ENCODE results near the gene LRMDA.
"Not testable (repeated sequence)": the region's sequence is repeated elsewhere in the genome, so short reads cannot be mapped to it uniquely, and the experiment has no call there.

LRMDA gene

GRCh38 chr10:75505840-75506506 lies 74.5 kb downstream of the LRMDA start:
- no peak for DNase-seq (ENCODE audit: low read depth, low spot score)

GRCh38 chr10:75506930-75507329 lies 75.5 kb downstream of the LRMDA start:
- no peak for DNase-seq (ENCODE audit: low read depth, low spot score)

GRCh38 chr10:75507469-75507868 lies 76.0 kb downstream of the LRMDA start:
- no peak for DNase-seq (ENCODE audit: low read depth, low spot score)

- DNase-seq (ENCODE audit: low read depth, low spot score), result no peak
Observed at GRCh38 chr10:75508239-75508813, 76.9 kb downstream of the LRMDA start.

GRCh38 chr10:75508814-75509306 lies 77.4 kb downstream of the LRMDA start:
- no peak for DNase-seq (ENCODE audit: low read depth, low spot score)

GRCh38 chr10:75509706-75510105 lies 78.3 kb downstream of the LRMDA start:
- DNase-seq (ENCODE audit: low read depth, low spot score), result no peak

GRCh38 chr10:75511011-75511410 lies 79.6 kb downstream of the LRMDA start:
- DNase-seq (ENCODE audit: low read depth, low spot score), result no peak

GRCh38 chr10:75512203-75512933 lies 80.9 kb downstream of the LRMDA start:
- DNase-seq (ENCODE audit: low read depth, low spot score), result no peak

GRCh38 chr10:75513292-75513885 lies 82.0 kb downstream of the LRMDA start:
- no peak for DNase-seq (ENCODE audit: low read depth, low spot score)

- no peak for DNase-seq (ENCODE audit: low read depth, low spot score)
Observed at GRCh38 chr10:75514830-75515229, 83.4 kb downstream of the LRMDA start.

GRCh38 chr10:75516154-75516553 lies 84.7 kb downstream of the LRMDA start:
- DNase-seq (ENCODE audit: low read depth, low spot score), result not testable (repeated sequence)

- DNase-seq (ENCODE audit: low read depth, low spot score), result not testable (repeated sequence)
Observed at GRCh38 chr10:75519213-75519612, 87.8 kb downstream of the LRMDA start.

GRCh38 chr10:75521194-75521829 lies 89.9 kb downstream of the LRMDA start:
- DNase-seq (ENCODE audit: low read depth, low spot score), result not testable (repeated sequence)

GRCh38 chr10:75525067-75525466 lies 93.6 kb downstream of the LRMDA start:
- DNase-seq (ENCODE audit: low read depth, low spot score), result no peak

GRCh38 chr10:75525646-75526045 lies 94.2 kb downstream of the LRMDA start:
- DNase-seq (ENCODE audit: low read depth, low spot score), result no peak

GRCh38 chr10:75527542-75527941 lies 96.1 kb downstream of the LRMDA start:
- DNase-seq (ENCODE audit: low read depth, low spot score), result no peak

- DNase-seq (ENCODE audit: low read depth, low spot score), result no peak
Observed at GRCh38 chr10:75528392-75528791, 97.0 kb downstream of the LRMDA start.

GRCh38 chr10:75530299-75530698 lies 98.9 kb downstream of the LRMDA start:
- no peak for DNase-seq (ENCODE audit: low read depth, low spot score)

- DNase-seq (ENCODE audit: low read depth, low spot score), result no peak
Observed at GRCh38 chr10:75531571-75532031, 100.2 kb downstream of the LRMDA start.

GRCh38 chr10:75532253-75532924 lies 101.0 kb downstream of the LRMDA start:
- DNase-seq (ENCODE audit: low read depth, low spot score), result no peak

- no peak for DNase-seq (ENCODE audit: low read depth, low spot score)
Observed at GRCh38 chr10:75538144-75538543, 106.7 kb downstream of the LRMDA start.

Data from brain pericyte (primary cell).